OCI-LY3 (cell line): ENCODE data around the gene ASCC1.

Source experiments
- H2AFZ ChIP-seq: fragments of 200-600, 300-600 bp; shearing (Covaris generic); 2 replicates; pipeline ENCODE4 v1.6.0; 2014; ENCODE audit warnings: antibody characterized with exemption, low read depth, low read length
- H3K27ac ChIP-seq: fragments of 200-600, 300-600 bp; sonication (generic); 2 replicates; pipeline ENCODE4 v1.5.1; 2014; ENCODE audit warnings: mild to moderate bottlenecking, low read length, moderate library complexity, mixed read lengths
- H3K27me3 ChIP-seq: fragments of 200-600, 300-600 bp; sonication (generic); 2 replicates; pipeline ENCODE4 v1.6.1; 2014; ENCODE audit warnings: low read depth, low read length, mixed read lengths
- H3K36me3 ChIP-seq: fragments of 200-600, 300-600 bp; sonication (generic); replicated peaks from 2 replicates; pipeline ENCODE3; 2014; ENCODE audit warnings: low read depth, low read length, mixed read lengths
- H3K4me1 ChIP-seq: fragments of 300-600, 200-600 bp; sonication (generic); 2 replicates; pipeline ENCODE4 v1.6.1; 2014; ENCODE audit warnings: low read length, mixed read lengths
- H3K4me2 ChIP-seq: fragments of 200-600, 300-600 bp; sonication (generic); 2 replicates; pipeline ENCODE4 v1.6.1; 2014; ENCODE audit warnings: low read length, mixed read lengths
- H3K4me3 ChIP-seq: fragments of 300-600, 200-600 bp; sonication (generic); 2 replicates; pipeline ENCODE4 v1.5.1; 2014; ENCODE audit warnings: antibody characterized with exemption, mild to moderate bottlenecking, low read length, moderate library complexity
- H3K79me2 ChIP-seq: fragments of 300-600, 200-600 bp; shearing (Covaris generic); 2 replicates; pipeline ENCODE4 v1.6.1; 2014; ENCODE audit warnings: mild to moderate bottlenecking, low read length, mixed read lengths
- H3K9ac ChIP-seq: fragments of 300-600, 200-600 bp; shearing (Covaris generic); 2 replicates; pipeline ENCODE4 v1.6.0; 2014; ENCODE audit warnings: mild to moderate bottlenecking, low read length, moderate library complexity
- H3K9me3 ChIP-seq: fragments of 200-600, 300-600 bp; shearing (Covaris generic); 2 replicates; pipeline ENCODE4 v1.6.1; 2014; ENCODE audit warnings: low read length, mixed read lengths; ENCODE audit not compliant: insufficient read depth
- H4K20me1 ChIP-seq: fragments of 200-600, 300-600 bp; sonication (generic); 2 replicates; pipeline ENCODE4 v1.6.1; 2016; ENCODE audit warnings: low read length, mixed read lengths; ENCODE audit not compliant: insufficient read depth
- CTCF ChIP-seq: fragments of 200-600, 300-600 bp; sonication (generic); IDR thresholded peaks from 2 replicates; pipeline ENCODE4 v1.5.1; 2014; ENCODE audit warnings: antibody characterized with exemption, low read length, low read depth
- EZH2phosphoT487 ChIP-seq: fragments of 200-600 bp; shearing (Covaris generic); IDR thresholded peaks from 2 replicates; pipeline ENCODE4 v1.6.1; 2018; ENCODE audit warnings: antibody characterized with exemption, mixed run types, low read depth

ASCC1 gene

GRCh38 chr10:72239409-72239808 is 23.3 kb upstream of the ASCC1 start:
- no peak overlapping the region for H3K4me2 ChIP-seq
- no peaks in the 10 kb centered on the region for H3K27me3 ChIP-seq
- H2AFZ ChIP-seq, result no peak overlapping the region
- peaks cover 9% of the 10 kb centered on the region for H3K4me1 ChIP-seq
- no peaks in the 10 kb centered on the region for H3K9me3 ChIP-seq
- no peak overlapping the region for H3K9ac ChIP-seq
- H4K20me1 ChIP-seq, result no peaks in the 10 kb centered on the region
- no peak overlapping the region for H3K27ac ChIP-seq
- TF ChIP-seq EZH2phosphoT487 (no peak), CTCF (no peak)
- H3K79me2 ChIP-seq, result no peaks in the 10 kb centered on the region
- peaks cover 6% of the 10 kb centered on the region for H3K36me3 ChIP-seq
- no peak overlapping the region for H3K4me3 ChIP-seq

DNA sequence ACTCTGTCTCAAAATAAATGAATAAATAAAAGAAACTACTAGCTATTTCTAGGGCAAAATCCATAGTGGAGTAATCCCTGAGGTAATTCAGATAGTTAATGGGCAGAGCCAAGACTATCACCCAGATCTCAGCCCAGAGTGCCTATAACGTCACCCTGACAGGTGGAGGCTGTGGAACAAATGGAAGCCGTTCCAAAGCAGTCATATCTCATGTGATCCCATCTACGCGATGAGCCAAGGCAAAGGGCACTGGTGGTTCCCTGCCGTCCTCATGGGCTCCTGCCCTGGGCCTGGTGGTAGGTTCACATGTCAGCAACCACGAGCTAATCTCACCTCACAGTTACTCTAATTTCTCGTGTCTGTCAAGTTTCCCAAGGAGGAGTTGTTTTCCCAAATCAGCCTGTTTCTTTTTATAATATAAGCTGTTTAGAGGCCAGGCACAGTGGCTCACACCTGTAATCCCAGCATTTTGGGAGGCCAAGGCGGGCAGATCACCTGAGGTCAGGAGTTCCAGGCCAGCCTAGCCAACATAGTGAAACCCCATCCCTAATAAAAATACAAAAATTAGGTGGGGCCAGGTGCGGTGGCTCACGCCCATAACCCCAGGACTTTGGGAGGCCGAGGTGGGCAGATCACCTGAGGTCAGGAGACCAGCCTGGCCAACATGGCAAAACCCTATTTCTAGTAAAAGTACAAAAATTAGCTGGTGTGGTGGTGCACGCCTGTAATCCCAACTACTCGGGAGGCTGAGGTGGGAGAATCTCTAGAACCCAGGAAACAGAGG is 22.5 kb upstream of the ASCC1 start:
- Histone ChIP-seq H3K4me2 (no peak overlapping the region), H3K9ac (no peak overlapping the region), H3K4me3 (no peak overlapping the region), H3K9me3 (no peaks in the 10 kb centered on the region), H3K27ac (no peak overlapping the region), H3K79me2 (no peaks in the 10 kb centered on the region), H4K20me1 (no peaks in the 10 kb centered on the region), H2AFZ (no peak overlapping the region), H3K36me3 (peaks cover 8% of the 10 kb centered on the region), H3K4me1 (0 out of 2 replicates have a peak, but pooled peaks cover 3% of the 10 kb centered on the region), H3K27me3 (no peaks in the 10 kb centered on the region)
- TF ChIP-seq EZH2phosphoT487, result no peak
- no peak for TF ChIP-seq CTCF

- Histone ChIP-seq H4K20me1 (no peaks in the 10 kb centered on the region), H2AFZ (no peak overlapping the region), H3K4me3 (no peak overlapping the region), H3K79me2 (no peaks in the 10 kb centered on the region), H3K27me3 (no peaks in the 10 kb centered on the region), H3K4me1 (no peaks in the 10 kb centered on the region), H3K27ac (no peak overlapping the region), H3K36me3 (peaks cover 8% of the 10 kb centered on the region), H3K4me2 (no peak overlapping the region), H3K9me3 (no peaks in the 10 kb centered on the region), H3K9ac (no peak overlapping the region)
- TF ChIP-seq CTCF (no peak), EZH2phosphoT487 (no peak)
Measured at GRCh38 chr10:72235544-72236279, 19.6 kb upstream of the ASCC1 start.

DNA sequence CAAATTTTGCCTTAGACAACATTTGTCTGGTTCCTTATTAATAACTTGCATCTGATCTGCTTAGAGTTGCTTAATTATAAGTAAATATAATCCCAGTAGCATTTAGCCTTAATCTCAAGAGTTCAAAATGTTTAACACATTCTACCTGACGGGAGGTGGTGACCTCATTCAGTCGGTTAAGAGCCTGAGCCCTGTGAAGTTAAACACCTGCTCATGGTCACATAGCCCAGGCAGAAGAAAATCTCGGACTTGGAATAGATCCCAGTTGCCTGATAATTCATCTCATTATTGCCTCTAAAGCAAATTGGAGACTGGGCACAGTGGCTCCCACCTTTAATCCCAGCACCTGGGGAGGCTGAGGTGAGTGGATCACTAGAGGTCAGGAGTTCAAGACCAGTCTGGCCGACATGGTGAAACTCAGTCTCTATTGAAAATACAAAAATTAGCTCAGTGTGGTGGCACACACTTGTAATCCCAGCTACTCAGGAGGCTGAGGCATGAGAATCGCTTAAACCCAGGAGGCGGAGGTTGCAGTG is 18.6 kb upstream of the ASCC1 start:
- Histone ChIP-seq H2AFZ (no peak overlapping the region), H3K4me1 (no peaks in the 10 kb centered on the region), H3K4me2 (no peak overlapping the region), H3K27me3 (no peaks in the 10 kb centered on the region), H3K27ac (no peak overlapping the region), H3K4me3 (no peak overlapping the region), H3K9me3 (no peaks in the 10 kb centered on the region), H3K9ac (no peak overlapping the region), H3K36me3 (peaks cover 8% of the 10 kb centered on the region), H3K79me2 (no peaks in the 10 kb centered on the region), H4K20me1 (no peaks in the 10 kb centered on the region)
- TF ChIP-seq EZH2phosphoT487 (no peak), CTCF (no peak)
